ENCODE data around the gene TLK2. TPM values are rescaled to one million over a fixed set of nuclear protein-coding genes. Genes with fewer than 3 reads are reported as not detected.

Gene TLK2
- polyA plus RNA-seq, 1 donor from 2014 or later: 63.9 TPM

GRCh38 chr17:62592341-62593099 is 113.9 kb downstream of the TLK2 start:
- H3K27me3 ChIP-seq (ENCODE audit: insufficient read depth, low read depth, low read length): no peaks in the 10 kb centered on the region
- no peak overlapping the region for H2AFZ ChIP-seq (ENCODE audit: low read depth, low read length)
- no peaks in the 10 kb centered on the region for H3K79me2 ChIP-seq (replicated peaks; ENCODE audit: insufficient read depth, low read length)
- no peak overlapping the region for H3K4me2 ChIP-seq (ENCODE audit: low read length)
- TF ChIP-seq POLR2AphosphoS5 (IDR thresholded peaks at IDR 0.05) (no peak), RAD21 (conservative IDR thresholded peaks at IDR 0.05) (no peak), MXI1 (conservative IDR thresholded peaks at IDR 0.05; ENCODE audit: poor library complexity, severe bottlenecking) (no peak), TAF1 (IDR thresholded peaks at IDR 0.05; ENCODE audit: low read depth) (no peak), EZH2 (IDR thresholded peaks at IDR 0.05; ENCODE audit: borderline replicate concordance, insufficient read depth, low read length, poor library complexity, severe bottlenecking) (no peak), EP300 (conservative IDR thresholded peaks at IDR 0.05; ENCODE audit: poor library complexity, severe bottlenecking) (no peak), REST (IDR thresholded peaks at IDR 0.05; ENCODE audit: borderline replicate concordance) (no peak), CTCF (IDR thresholded peaks at IDR 0.05; ENCODE audit: poor library complexity, severe bottlenecking) (no peak), SMC3 (conservative IDR thresholded peaks at IDR 0.05; ENCODE audit: poor library complexity) (no peak)
- no peak overlapping the region for H3K4me3 ChIP-seq (ENCODE audit: low read length)
- no peak overlapping the region for H3K9ac ChIP-seq (ENCODE audit: low read length)
- peaks cover 16% of the 10 kb centered on the region for H3K9me3 ChIP-seq (ENCODE audit: low read length)
- H3K9me2 ChIP-seq (ENCODE audit: insufficient read depth, low read length): no peaks in the 10 kb centered on the region
- peaks cover 20% of the 10 kb centered on the region for H3K36me3 ChIP-seq (ENCODE audit: insufficient read depth, low read length)
- H4K20me1 ChIP-seq (ENCODE audit: insufficient read depth): no peaks in the 10 kb centered on the region
- H3F3A ChIP-seq (ENCODE audit: insufficient read depth, low read length, poor library complexity, severe bottlenecking): no peaks in the 10 kb centered on the region
- no peak overlapping the region for H3K27ac ChIP-seq (ENCODE audit: low read length)

- no peaks in the 10 kb centered on the region for H3K9me2 ChIP-seq (ENCODE audit: insufficient read depth, low read length)
- no peaks in the 10 kb centered on the region for H3K27me3 ChIP-seq (ENCODE audit: insufficient read depth, low read depth, low read length)
- H3K27ac ChIP-seq (ENCODE audit: low read length): no peak overlapping the region
- peaks cover 16% of the 10 kb centered on the region for H3K9me3 ChIP-seq (ENCODE audit: low read length)
- no peak overlapping the region for H2AFZ ChIP-seq (ENCODE audit: low read depth, low read length)
- H3K79me2 ChIP-seq (replicated peaks; ENCODE audit: insufficient read depth, low read length): no peaks in the 10 kb centered on the region
- peaks cover 20% of the 10 kb centered on the region for H3K36me3 ChIP-seq (ENCODE audit: insufficient read depth, low read length)
- H3K4me3 ChIP-seq (ENCODE audit: low read length): no peak overlapping the region
- H3F3A ChIP-seq (ENCODE audit: insufficient read depth, low read length, poor library complexity, severe bottlenecking): no peaks in the 10 kb centered on the region
- TF ChIP-seq SMC3 (conservative IDR thresholded peaks at IDR 0.05; ENCODE audit: poor library complexity) (no peak), POLR2AphosphoS5 (IDR thresholded peaks at IDR 0.05) (no peak), TAF1 (IDR thresholded peaks at IDR 0.05; ENCODE audit: low read depth) (no peak), MXI1 (conservative IDR thresholded peaks at IDR 0.05; ENCODE audit: poor library complexity, severe bottlenecking) (no peak), EZH2 (IDR thresholded peaks at IDR 0.05; ENCODE audit: borderline replicate concordance, insufficient read depth, low read length, poor library complexity, severe bottlenecking) (no peak), RAD21 (conservative IDR thresholded peaks at IDR 0.05) (no peak), REST (IDR thresholded peaks at IDR 0.05; ENCODE audit: borderline replicate concordance) (no peak), CTCF (IDR thresholded peaks at IDR 0.05; ENCODE audit: poor library complexity, severe bottlenecking) (no peak), EP300 (conservative IDR thresholded peaks at IDR 0.05; ENCODE audit: poor library complexity, severe bottlenecking) (no peak)
- no peaks in the 10 kb centered on the region for H4K20me1 ChIP-seq (ENCODE audit: insufficient read depth)
- no peak overlapping the region for H3K4me2 ChIP-seq (ENCODE audit: low read length)
- no peak overlapping the region for H3K9ac ChIP-seq (ENCODE audit: low read length)
Observed at GRCh38 chr17:62595484-62595883, 116.9 kb downstream of the TLK2 start.

Measured in neural cell (in vitro differentiated cells).